HG02610 (cell line): Measurements from ENCODE around the gene NRM.
"Not testable (repeated sequence)": the region's sequence is repeated elsewhere in the genome, so short reads cannot be mapped to it uniquely, and the experiment has no call there.

Experiments used
- ATAC-seq: cut with Tn5 transposase; IDR thresholded peaks from one replicate; pipeline ENCODE4 v1.9.1; 2021; ENCODE audit warnings: mild to moderate bottlenecking, moderate library complexity; ENCODE audit not compliant: unreplicated experiment

Gene NRM, protein sequence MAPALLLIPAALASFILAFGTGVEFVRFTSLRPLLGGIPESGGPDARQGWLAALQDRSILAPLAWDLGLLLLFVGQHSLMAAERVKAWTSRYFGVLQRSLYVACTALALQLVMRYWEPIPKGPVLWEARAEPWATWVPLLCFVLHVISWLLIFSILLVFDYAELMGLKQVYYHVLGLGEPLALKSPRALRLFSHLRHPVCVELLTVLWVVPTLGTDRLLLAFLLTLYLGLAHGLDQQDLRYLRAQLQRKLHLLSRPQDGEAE

DNA sequence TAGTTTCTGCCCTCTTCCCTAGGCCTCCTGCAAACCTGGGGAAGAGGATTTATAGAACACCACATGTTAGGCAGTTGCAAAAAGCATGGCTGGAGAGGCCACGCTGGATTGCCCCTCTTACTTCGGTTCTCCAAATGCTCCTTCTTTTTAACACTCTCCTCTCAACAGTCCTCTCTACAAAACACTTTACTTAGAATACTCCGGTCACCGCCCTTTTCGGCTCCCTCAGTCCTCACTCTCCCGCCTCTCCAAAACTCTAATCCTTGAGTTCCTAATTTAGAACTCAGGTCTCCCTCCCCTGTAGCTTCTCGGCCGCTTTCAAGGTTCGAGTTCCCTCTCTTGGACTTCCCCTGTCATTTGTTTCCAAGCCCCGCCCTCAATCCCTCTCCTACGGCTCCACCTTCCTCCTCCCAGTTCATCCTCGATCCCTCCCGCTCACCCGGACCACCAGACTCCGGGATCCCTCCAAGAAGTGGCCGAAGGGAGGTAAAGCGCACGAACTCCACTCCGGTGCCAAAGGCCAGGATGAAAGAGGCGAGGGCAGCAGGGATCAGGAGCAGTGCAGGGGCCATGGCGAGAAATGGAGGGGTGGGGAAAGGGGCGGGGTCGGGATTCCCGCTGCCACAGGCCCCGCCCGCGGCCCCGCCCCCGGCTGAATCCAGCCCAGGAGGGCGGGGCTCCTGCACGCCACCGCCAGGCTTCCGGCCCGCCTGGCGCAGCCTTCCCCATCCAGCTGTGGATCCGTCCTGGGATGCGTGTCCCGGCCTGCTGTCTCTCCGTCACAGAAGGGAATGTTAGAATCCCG is at the start of gene NRM:
Gene NRM (minus strand): TSS at position 582 of the 805 bp plus-strand sequence. CDS start 10 bp downstream, at position 572.
- peak; percentile 35 for ATAC-seq

DNA sequence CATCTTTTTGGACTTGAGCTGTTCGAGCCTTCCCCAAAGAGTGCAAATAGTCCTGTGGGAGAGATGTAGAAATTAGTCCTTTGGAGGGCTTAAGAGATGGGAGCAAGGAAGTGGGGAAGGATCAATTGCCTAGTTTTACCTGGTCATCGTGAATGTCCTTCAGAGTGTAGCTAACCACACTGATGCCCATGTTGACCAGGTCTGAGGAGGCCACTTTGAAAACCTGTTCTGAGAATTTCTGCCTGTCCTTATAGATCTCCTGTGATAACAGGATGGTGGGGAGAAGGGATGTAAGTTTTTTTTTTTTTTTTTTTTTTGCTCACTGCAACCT is 49.7 kb upstream of the NRM start:
- ATAC-seq, result no peak

DNA sequence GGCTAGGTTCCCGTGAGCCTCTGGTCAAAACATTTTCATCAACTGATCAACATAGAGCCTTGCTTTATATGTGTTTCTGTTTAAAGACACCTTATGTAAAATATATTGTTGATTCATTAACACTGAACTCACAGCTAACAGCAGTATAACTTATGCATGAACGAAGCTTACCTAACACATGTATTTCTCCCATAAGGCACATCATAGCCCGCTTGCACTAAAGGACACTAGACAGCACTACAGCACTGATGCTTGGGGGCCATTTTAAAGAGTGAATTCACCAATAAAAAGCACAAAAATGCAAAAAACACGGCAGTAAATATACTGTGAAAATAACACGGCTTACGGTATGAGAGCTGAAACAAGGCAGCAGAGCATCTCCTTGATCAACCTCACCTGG is 47.7 kb upstream of the NRM start:
- no peak for ATAC-seq

DNA sequence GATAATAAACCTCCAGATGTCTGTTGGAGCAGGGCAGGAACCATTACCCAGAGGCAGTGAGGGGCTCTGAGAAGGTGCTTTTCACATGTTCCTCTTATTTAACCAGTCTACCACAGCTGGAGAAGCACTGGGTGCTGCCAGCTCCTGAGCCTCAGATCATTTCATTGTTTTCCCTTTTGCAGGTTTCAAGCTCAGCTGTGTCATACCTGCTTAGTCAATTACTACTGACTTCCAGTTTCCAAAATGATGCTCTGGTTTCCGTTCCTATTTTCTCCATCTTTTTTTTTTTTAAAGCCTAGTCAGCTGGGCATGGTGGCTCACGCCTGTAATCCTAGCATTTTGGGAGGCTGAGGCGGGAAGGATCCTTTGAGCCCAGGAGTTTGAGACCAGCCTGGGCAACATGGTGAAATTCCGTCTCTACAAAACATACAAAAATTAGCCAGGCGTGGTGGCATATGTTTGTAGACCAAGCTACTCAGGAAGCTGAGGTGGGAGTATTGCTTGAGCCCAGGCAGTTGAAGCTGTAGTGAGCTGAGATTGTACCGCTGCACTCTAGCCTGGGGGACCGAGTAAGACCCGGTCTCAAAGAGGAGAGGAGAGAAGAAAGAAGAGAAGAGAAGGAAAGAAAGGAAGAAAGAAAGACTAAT is 45.0 kb upstream of the NRM start:
- ATAC-seq, result peak; percentile 38

DNA sequence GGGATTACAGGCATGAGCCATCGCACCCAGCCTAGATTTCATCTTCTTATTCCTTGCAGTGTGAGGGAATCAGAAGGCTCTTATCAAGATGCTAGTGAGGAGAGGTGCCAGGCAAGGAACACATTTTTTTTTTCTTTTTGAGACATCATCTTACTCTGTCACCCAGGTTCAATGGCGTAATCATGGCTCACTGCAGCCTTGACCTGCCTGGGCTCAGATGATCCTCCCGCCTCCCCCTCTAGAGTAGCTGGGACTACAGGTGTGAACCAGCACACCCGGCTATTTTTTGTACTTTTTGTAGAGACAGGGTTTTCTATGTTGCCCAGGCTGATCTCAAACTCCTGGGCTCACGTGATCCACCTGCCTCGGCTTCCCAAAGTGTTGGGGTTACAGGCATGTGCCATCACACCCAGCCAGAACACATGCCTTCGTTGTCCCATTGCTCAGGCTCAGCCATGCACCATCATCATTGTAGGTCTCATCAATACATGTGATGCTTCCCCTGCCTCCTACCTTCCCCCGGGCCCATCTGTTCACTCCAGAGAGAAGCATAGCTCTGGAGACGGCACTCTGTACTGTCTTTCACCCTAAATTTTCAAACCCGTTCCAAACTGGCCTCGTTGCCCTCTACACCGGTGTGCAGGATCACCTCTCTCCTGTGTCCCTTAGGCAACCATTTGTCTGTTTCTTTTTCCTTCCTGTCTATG is 41.6 kb upstream of the NRM start:
- no peak for ATAC-seq

DNA sequence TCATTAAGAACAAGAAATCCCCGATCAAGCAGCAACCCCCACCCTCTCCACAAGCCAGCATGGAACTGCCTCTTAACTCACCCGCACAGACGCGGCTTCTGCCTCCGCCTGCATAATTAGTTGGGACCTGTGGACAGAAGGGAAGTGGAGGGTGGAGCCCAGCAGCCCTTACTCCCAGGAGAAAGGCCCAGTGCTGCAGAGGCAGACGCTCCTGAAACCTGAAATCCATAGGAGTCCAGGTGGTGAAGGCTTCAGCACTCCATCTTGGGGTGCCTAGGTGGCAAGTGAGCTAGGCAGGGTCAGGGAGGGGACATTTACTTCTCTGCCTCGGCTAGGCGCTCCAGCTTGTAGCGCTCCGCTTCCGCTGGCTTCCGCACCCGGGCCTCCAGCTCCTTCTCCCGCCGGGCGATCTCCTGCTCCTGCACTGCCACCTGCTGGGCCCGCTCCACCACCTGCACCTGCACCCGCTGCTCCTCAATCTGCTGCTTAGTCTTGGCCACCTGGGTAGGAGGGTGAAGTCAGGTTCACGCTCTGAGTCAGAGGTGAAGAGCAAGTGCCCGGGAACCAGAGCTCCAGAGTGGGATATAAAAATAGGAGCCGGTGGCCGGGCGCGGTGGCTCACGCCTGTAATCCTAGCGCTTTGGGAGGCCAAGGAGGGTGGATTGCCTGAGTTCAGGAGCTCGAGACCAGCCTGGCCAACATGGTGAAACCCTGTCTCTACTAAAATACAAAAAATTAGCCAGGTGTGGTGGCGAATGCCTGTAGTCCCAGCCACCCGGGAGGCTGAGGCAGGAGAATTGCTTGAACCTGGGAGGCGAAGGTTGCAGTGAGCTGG is 40.0 kb upstream of the NRM start:
- peak; percentile 59 for ATAC-seq

DNA sequence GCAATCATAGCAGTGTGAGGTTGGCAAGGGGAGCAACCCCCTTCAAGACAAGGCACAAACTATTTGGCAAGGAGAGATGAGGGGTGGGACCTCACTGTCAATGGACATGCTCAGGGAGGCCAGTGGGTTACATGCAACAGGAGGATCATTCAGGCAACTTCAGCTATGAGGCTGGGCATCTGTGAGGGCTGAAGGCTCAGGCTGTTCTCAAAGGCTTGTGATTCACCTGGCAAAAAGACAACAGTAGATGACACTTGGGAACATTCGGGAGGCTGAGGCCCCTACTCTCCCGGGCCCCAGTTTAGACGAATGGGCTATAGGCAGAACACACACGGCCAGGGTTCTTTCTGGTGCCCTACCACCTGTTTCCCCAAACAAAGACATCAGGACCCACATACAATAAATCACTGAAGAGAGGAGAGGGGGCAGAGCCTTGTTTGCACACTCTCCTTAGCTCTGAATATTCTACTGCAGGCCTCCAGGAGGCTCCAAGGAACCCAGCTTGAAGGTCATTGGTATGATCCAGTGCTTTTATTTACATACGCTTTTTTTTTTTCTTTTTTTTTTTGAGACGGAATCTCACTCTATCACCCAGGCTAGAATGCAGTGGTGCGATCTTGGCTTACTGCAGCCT is 37.3 kb upstream of the NRM start:
- no peak for ATAC-seq

DNA sequence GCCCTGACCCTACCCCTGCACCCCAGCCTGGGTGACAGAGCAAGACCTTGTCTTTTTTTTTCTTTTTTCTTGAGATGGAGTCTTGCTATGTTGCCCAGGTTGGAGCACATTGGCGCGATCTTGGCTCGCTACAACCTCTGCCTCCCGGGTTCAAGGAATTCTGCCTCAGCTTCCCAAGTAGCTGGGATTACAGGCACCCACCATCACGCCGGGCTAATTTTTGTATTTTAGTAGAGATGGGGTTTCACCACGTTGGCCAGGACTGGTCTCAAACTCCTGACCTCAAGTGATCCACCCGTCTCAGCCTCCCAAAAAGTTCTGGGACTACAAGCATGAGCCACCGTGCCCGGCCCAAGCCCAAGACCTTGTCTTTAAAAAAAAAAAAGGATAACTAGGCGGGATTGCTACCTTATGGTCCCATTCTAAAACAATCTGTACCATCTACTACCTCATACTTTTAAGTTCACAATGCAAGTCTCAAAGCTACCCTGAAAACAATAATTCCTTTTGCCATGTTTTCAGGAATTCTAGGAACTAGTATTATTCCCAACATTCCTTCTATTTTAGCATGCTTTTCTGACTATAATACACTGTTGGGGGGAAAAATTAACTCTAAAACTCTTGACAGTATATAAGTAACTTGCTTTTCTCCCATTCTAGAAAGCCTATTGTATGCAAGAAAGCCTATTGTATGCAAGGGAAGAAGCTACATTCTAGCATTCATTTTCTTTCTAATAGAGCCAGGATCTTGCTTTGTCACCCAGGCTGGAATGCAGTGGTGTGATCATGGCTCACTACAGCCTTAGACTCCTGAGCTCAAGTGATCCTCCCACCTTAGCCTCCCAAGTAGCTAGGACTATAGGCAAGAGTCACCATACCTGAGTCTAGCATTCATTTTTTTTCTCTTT is 36.0 kb upstream of the NRM start:
- no peak for ATAC-seq

DNA sequence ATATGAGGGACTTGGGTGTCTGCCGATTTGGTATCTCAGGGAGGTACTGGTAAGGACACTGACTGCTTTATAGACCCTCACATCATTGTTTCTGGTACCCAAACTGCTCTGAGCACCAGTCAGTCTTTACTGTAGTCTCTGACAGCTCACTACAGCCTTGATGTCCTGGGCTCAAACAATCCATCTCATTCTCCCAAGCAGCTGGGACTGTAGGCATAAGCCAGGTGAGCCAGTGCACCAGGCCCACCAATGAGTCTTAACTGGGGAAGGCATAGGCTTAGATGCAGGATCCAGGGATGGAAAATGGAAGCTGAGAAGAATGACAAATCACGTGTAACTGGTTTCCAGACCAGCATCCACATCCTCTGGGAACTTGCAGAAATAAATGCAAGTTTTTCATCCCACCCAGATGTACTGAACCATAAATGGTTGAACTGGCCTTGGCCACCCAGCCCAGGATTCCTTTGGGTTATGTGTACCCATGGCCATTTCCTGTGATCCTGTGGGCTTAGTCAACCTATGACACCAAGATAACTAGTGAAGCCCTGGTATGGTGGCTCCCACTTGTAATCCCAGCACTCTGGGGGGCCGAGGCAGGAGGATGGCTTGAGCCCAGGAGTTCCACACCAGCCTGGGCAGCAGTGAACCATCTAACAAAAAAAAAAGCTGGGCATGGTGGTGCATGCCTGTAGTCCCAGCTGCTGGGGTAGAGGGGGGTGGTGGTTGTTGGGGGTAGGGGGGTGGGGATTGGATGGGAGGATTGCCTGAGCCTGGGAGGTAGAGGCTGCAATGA is 35.1 kb upstream of the NRM start:
- ATAC-seq, result no peak

DNA sequence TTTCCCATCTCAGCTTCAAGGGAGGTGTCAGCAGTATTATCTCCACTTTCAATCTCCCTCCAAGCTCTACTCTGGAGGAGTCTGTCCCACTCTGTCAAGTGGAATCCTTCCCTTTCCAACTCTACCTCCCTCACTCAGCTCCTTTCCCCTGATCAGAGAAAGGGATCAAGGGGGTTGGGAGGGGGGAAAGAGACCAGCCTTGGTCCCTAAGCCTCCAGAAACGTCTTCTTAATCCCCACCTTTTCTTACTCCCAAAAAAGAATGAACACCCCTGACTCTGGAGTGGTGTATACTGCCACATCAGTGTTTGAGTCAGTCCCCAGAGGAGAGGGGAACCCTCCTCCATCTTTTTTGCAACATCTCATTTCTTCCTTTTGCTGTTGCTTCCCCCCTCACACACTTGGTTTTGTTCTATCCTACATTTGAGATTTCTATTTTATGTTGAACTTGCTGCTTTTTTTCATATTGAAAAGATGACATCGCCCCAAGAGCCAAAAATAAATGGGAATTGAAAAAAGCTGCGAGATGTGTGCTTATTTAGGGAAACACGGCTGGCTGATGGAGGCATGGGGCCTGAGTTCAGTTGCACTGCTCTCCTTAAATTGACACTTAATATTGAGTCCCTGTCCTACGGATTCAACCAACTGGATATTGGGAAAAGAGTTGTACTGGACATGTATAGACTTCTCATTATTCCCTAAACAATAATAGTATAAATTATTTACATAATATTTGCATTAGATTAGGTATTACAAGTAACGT is 34.3 kb upstream of the NRM start:
- ATAC-seq, result no peak

DNA sequence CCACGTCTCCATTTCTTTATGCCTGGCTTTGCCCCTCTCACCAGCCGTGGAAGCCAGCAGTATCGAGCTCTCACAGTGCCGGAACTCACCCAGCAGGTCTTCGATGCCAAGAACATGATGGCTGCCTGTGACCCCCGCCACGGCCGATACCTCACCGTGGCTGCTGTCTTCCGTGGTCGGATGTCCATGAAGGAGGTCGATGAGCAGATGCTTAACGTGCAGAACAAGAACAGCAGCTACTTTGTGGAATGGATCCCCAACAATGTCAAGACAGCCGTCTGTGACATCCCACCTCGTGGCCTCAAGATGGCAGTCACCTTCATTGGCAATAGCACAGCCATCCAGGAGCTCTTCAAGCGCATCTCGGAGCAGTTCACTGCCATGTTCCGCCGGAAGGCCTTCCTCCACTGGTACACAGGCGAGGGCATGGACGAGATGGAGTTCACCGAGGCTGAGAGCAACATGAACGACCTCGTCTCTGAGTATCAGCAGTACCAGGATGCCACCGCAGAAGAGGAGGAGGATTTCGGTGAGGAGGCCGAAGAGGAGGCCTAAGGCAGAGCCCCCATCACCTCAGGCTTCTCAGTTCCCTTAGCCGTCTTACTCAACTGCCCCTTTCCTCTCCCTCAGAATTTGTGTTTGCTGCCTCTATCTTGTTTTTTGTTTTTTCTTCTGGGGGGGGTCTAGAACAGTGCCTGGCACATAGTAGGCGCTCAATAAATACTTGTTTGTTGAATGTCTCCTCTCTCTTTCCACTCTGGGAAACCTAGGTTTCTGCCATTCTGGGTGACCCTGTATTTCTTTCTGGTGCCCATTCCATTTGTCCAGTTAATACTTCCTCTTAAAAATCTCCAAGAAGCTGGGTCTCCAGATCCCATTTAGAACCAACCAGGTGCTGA is 33.3 kb upstream of the NRM start:
- ATAC-seq, result not testable (repeated sequence)

DNA sequence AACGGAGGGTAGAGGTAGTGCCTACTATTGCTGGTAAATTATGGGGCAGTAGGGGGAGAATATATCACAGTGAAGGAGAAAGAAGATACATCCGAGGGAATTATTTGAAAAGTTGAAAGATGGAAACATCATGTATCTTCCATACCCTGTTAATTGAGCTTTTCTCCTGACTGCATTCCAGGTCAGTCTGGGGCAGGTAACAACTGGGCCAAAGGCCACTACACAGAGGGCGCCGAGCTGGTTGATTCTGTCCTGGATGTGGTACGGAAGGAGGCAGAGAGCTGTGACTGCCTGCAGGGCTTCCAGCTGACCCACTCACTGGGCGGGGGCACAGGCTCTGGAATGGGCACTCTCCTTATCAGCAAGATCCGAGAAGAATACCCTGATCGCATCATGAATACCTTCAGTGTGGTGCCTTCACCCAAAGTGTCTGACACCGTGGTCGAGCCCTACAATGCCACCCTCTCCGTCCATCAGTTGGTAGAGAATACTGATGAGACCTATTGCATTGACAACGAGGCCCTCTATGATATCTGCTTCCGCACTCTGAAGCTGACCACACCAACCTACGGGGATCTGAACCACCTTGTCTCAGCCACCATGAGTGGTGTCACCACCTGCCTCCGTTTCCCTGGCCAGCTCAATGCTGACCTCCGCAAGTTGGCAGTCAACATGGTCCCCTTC is 32.5 kb upstream of the NRM start:
- not testable (repeated sequence) for ATAC-seq

DNA sequence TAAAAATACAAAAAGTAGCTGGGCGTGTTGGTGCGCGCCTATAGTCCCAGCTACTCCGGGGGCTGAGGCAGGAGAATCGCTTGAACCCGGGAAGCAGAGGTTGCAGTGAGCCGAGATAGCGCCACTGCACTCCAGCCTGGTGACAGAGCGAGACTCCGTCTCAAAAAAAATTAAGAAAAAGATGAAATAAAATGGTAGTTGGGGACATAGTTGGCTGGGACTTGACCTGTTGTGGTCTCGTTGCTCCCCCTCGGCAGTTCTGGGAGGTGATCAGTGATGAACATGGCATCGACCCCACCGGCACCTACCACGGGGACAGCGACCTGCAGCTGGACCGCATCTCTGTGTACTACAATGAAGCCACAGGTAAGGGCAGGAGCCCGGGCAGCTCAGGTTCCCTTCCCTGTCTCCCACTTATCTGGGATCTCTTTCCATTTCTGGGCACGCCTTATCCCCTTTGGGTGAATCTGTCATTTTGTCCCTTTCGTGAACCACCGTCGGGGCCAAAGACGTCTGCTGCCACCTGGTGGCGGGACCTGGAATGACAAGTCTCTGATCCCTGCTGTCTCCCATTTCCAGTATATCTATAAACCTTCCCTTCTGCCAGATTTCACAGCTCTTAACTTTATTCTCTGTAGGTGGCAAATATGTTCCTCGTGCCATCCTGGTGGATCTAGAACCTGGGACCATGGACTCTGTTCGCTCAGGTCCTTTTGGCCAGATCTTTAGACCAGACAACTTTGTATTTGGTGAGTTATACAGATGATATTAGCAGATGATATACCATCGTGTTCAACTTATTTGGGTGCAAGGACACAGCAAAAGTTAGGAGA is 31.7 kb upstream of the NRM start:
- ATAC-seq, result no peak

DNA sequence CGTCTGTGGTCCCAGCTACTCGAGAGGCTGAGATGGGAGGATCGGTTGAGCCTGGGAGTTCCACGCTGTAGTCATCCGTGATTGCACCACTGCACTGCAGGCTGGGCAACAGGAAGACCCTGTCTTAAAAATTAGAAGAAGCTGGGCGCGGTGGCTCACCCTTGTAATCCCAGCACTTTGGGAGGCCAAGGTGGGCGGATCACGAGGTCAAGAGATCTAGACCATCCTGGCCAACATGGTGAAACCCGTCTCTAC is 31.2 kb upstream of the NRM start:
- ATAC-seq, result not testable (repeated sequence)
